Measurements from ENCODE around the gene GAP43. TPM values are rescaled to one million over a fixed set of nuclear protein-coding genes. Genes with fewer than 3 reads are reported as not detected.

Gene GAP43
- total RNA-seq, 4 donors from 2014 or later, result 0.36 TPM; not detected in 3

DNA sequence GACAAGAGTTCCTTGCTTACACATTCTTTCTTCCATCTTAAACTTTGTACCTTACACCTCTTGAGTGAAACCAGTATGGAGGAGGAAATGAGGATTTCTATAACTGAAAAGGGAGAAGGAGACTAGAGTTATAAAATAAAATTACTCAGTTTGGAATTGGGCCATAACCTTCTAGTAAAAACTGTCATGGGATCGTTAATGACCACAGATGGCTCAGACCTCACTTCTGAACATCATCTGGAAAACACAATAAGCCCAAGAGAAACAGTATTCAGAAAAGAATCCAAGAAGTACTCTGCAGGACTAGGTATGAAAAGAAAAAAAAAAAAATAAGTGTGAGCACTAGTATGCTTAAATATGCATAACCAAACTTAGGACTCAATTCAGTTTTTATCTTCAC lies 12.1 kb downstream of the GAP43 start:
- DNase-seq (ENCODE audit: low spot score), result no peak
- ATAC-seq (ENCODE audit: low FRiP score), result no peak
- TF ChIP-seq, protein P1, sequence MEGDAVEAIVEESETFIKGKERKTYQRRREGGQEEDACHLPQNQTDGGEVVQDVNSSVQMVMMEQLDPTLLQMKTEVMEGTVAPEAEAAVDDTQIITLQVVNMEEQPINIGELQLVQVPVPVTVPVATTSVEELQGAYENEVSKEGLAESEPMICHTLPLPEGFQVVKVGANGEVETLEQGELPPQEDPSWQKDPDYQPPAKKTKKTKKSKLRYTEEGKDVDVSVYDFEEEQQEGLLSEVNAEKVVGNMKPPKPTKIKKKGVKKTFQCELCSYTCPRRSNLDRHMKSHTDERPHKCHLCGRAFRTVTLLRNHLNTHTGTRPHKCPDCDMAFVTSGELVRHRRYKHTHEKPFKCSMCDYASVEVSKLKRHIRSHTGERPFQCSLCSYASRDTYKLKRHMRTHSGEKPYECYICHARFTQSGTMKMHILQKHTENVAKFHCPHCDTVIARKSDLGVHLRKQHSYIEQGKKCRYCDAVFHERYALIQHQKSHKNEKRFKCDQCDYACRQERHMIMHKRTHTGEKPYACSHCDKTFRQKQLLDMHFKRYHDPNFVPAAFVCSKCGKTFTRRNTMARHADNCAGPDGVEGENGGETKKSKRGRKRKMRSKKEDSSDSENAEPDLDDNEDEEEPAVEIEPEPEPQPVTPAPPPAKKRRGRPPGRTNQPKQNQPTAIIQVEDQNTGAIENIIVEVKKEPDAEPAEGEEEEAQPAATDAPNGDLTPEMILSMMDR (IDR thresholded peaks at IDR 0.05), result no peak

- no peak for ATAC-seq (ENCODE audit: low FRiP score)
- TF ChIP-seq, protein P1 (IDR thresholded peaks at IDR 0.05), result no peak
- no peak for DNase-seq (ENCODE audit: low spot score)
Measured at GRCh38 chr3:115638241-115638640, 14.9 kb downstream of the GAP43 start.

DNA sequence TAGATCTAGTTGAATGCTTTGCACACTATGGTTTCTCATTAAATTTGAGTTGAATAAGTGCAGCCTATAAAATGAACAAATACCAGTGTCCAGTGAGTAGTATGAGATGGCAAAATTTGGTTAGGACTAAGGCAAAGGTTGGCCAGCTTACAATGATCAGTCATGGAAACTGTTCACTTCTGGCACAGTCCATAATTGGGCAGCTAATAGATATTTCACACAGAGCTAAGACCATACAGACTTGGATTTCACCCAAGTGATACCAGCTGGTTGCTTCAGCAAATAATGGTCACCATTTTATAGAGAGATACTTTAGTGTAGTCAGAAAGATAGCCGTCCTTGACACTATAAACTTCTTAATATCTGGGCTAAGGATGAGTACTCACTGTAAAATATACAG lies 15.7 kb downstream of the GAP43 start:
- ATAC-seq (ENCODE audit: low FRiP score), result no peak
- TF ChIP-seq, protein P1 (IDR thresholded peaks at IDR 0.05), result no peak

GRCh38 chr3:115644391-115644790 lies 21.1 kb downstream of the GAP43 start:
- DNase-seq (ENCODE audit: low spot score), result no peak
- TF ChIP-seq, protein P1 (IDR thresholded peaks at IDR 0.05), result no peak
- no peak for ATAC-seq (ENCODE audit: low FRiP score)

More for the DNA sequence above, 15.7 kb downstream of the GAP43 start:
- DNase-seq (ENCODE audit: low spot score), result no peak

DNA sequence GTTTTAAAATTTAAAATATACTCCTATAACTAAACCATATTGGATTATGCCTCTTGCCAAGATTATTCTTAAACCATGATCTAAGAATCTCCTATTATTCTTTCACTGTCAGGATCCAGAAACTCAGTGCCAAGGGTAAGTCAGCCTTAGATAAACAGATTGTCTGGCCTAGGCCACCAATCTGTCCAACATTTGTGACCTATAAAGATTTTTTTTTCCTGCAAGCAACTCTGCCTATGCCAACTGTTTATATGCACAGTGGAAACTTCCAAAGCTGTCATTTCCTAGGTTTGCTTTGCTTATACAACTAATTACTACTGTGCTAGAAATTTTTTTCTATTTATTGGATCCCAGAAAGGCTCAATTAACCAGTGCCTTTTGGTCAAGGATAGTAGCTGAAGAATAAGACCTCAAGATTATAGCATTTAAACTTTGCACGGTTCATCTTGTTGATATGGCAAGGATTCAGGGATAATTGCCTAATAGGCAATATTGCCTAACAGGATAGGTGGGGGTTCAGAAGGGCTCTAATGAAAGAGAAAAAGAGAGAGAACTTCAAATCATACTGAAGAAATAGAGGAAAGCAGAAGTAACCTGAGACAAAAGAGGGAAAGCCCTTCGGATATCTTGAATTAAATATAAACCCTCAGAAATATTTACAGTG lies 22.8 kb downstream of the GAP43 start:
- TF ChIP-seq, protein P1 (IDR thresholded peaks at IDR 0.05), result no peak
- ATAC-seq (ENCODE audit: low FRiP score), result no peak

DNA sequence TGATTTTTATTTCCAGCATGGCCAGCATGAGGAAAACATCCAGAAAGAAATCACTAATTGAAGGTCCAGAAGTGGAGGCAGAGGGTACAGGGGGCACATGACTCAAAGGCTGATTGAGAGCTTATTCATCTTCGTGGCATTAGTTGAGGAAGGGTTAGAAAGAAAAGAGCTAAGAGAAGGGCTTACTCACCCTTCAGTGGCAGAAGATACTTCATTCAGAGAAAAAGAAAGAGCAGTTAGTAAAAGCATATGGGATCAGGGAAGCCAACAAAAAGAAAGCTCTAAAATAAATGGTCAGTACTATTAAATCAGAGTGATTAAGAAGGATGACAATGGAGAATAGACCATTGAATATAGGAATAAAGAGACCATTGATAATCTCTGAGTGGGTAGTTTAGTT lies 25.2 kb downstream of the GAP43 start:
- ATAC-seq (ENCODE audit: low FRiP score), result no peak

More for the DNA sequence above, 22.8 kb downstream of the GAP43 start:
- DNase-seq (ENCODE audit: low spot score), result no peak

GRCh38 chr3:115651087-115651486 lies 27.8 kb downstream of the GAP43 start:
- DNase-seq (ENCODE audit: low spot score) (no peak), ATAC-seq (ENCODE audit: low FRiP score) (no peak)
- TF ChIP-seq, protein P1 (IDR thresholded peaks at IDR 0.05), result no peak

More for the DNA sequence above, 25.2 kb downstream of the GAP43 start:
- no peak for DNase-seq (ENCODE audit: low spot score)
- TF ChIP-seq, protein P1 (IDR thresholded peaks at IDR 0.05), result no peak
